PC-9 (cell line): Measurements from ENCODE around the gene IFTAP.

Experiments
- CTCF ChIP-seq: fragments of 200-600 bp; sonication (generic); conservative IDR thresholded peaks from 2 replicates; pipeline ENCODE4 v1.6.1; 2017; ENCODE audit warnings: mixed run types, antibody characterized with exemption, mild to moderate bottlenecking, moderate library complexity
- EZH2 ChIP-seq: fragments of 200-600 bp; sonication (generic); IDR thresholded peaks from 2 replicates; pipeline ENCODE4 v1.8.0; 2017; ENCODE audit warnings: antibody characterized with exemption, low read depth

GRCh38 chr11:36638556-36638955 is 44.3 kb downstream of the IFTAP start:
- TF ChIP-seq CTCF = no peak
- TF ChIP-seq EZH2 = no peak
